Nucleus accumbens (tissue), 56 donors: ENCODE data around the gene SCP2.
"Not testable (repeated sequence)": the region's sequence is repeated elsewhere in the genome, so short reads cannot be mapped to it uniquely, and the experiment has no call there.

Source experiments
- DNase-seq, 56 donors: peaks; one replicate each; lab custom pipeline; 2025; lab: John Stamatoyannopoulos, UW

The SCP2 gene

DNA sequence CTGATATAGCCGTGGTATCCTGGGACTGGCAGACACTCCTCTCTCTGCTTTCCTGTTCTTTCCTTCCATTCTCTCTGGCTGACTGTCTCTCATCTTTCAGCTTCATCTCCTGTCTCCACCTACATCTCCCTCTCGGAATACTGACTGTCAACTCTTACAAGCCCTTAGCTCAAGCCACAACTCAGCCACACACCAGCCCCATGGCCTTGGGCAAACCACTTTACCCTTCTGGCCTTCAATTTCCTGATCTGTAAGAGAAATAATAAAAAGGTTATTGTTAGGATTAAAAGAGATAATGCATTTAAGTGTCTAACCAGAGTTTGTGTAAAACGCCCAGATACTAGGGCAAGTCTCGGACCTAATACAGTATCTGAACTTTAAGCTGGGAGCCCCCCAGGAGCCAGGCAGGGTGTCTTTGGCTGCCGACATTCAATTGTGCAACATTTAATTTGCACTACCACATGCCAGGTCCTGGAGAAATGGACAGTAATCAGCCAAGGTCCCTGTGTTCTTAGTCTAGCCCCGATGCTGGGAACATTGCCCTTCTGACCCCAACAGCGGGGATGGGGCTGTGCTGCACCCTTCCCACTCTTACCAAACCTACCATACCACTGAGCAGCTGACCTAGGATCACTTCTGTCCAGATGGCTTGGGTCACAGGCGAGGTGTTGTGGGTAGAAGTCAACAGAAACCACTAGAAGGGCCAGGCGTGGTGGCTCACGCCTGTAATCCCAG, 10.7 kb upstream of the SCP2 start:
- no peak for DNase-seq

GRCh38 chr1:52917156-52917555, 9.9 kb upstream of the SCP2 start:
- no peak for DNase-seq

- DNase-seq: no peak
Measured at GRCh38 chr1:52917581-52917980, 9.5 kb upstream of the SCP2 start.

- DNase-seq: no peak
Measured at GRCh38 chr1:52918201-52918600, 8.9 kb upstream of the SCP2 start.

GRCh38 chr1:52919051-52919722, 7.9 kb upstream of the SCP2 start:
- DNase-seq: no peak

- DNase-seq: no peak
Measured at GRCh38 chr1:52919723-52920483, 7.2 kb upstream of the SCP2 start.

DNA sequence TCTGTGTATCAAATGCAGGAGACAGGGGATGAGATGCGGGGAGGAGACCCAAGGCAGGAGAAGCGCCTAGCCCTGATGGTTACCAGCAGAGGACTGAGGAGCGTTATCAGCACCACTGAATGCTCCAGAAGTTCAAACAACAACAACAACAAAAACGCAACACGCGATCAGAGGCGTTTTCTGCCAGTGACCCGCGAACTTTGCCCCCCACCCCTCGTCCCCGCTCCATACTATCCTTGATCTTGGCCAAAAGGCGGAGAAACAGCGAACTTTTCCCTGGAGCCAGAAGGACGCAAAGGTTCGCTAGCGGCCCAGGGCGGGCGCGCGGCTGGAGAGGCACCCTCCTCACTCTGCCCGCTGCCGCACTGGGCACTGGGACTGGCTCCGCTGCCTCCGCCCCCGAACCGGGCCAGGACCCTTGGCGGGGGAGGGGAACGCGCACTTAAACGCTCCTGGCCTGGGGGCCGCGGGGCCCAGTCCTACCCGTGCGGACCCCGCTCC, 6.2 kb upstream of the SCP2 start:
- DNase-seq: peak in 11 of 56 donors; percentile 4 to 43 (median 14)

DNA sequence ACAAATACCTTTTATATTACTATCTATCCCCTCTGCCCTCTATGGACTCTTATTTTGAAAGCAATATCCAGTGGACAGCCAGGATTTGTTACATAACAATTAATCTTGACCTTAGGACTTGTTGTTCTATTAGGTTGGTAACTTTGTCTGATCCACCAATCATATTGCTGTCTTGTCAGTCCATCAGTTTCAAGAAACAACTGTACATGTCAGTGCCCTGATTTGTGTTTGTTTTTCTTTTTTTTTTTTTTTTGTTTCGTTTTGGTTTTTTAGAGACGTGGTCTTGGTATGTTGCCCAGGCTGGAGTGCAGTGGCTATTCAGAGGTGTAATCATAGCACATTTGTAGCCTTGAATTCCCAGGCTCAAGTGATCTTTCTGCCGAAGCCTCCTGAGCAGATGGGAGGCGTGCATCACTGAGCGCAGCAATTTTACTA, 1.5 kb upstream of the SCP2 start:
- DNase-seq: peak in 2 of 56 donors; percentile 3 to 8

DNA sequence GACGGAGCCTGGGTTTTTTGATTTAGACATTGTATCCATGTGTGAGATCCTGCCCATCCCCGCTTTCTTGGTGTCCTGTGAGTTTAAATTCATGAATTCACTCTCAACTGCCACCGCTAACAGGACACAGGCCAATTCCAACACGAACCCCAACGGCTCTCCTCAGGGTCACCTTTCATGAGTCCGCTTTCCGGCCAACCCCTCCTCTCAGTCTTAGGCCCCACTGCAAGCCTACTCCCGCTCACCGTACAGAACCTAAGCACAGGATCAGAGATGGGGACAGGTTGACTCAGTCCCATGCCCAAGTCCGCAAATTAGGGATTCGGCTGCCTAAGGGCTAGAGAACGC, 238 bp upstream of the SCP2 start:
- no peak for DNase-seq

DNA sequence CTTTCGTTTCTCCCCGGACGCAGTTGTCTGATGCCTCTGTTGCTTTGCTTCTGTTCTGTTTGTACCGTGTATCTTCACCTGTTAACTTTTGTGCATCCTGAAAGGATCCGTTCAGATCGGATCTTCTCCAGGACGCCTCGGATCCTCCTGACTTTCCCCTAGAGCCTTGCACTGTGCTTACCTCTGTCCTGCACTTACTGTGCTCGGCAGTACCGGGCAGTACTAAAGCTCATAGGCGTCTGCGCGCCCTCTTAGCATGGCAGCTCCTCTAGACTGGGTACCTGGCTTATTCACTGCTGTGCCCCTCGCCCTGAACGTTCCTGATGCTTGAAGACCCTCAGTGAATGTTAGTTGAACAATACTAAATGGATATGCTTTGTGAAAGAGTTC, 934 bp downstream of the SCP2 start:
- DNase-seq: peak in 5 of 56 donors; percentile 9 to 56 (median 39)

DNA sequence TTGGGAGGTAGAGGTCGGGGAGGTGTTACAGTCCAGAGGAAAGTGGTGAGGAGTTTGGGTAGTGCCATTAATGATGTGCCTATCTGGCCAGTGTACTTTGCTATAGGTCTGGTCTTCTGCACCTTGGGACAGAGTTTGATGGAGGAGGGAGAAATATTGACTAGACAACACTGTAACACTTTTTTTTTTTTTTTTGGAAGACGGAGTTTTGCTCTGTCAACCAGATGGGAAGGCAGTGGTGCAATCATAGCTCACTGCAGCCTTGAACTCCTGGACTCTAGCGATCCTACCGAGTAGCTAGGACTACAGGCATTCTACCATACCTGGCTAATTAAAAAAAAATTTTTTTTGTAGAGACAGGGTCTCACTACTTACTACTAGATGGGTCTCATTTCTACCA, 1.9 kb downstream of the SCP2 start:
- DNase-seq: no peak

GRCh38 chr1:52937433-52938182, 10.5 kb downstream of the SCP2 start:
- no peak for DNase-seq

GRCh38 chr1:52938183-52938451, 11.0 kb downstream of the SCP2 start:
- no peak for DNase-seq

GRCh38 chr1:52943876-52944416, 16.9 kb downstream of the SCP2 start:
- DNase-seq: no peak

GRCh38 chr1:52944566-52944965, 17.5 kb downstream of the SCP2 start:
- no peak for DNase-seq

GRCh38 chr1:52947490-52947889, 20.4 kb downstream of the SCP2 start:
- no peak for DNase-seq

GRCh38 chr1:52949602-52950001, 22.5 kb downstream of the SCP2 start:
- not testable (repeated sequence) for DNase-seq

DNA sequence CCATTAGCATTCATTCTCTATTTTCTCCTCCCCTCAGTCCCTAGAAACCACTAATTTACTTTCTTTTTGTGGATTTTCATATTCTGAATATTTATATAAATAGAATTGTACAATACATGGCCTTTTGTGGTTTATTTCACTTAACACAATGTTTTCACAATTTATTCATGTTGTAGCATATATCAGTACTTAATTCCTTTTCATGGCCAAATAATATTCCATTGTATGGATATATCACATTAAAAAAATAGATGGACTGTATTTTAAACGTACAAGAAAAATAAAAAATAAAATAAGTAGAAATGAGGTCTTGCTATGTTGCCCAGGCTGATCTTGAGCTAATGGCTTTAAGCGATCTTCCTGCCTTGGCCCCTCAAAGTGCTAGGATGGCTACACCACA, 25.0 kb downstream of the SCP2 start:
- DNase-seq: no peak

DNA sequence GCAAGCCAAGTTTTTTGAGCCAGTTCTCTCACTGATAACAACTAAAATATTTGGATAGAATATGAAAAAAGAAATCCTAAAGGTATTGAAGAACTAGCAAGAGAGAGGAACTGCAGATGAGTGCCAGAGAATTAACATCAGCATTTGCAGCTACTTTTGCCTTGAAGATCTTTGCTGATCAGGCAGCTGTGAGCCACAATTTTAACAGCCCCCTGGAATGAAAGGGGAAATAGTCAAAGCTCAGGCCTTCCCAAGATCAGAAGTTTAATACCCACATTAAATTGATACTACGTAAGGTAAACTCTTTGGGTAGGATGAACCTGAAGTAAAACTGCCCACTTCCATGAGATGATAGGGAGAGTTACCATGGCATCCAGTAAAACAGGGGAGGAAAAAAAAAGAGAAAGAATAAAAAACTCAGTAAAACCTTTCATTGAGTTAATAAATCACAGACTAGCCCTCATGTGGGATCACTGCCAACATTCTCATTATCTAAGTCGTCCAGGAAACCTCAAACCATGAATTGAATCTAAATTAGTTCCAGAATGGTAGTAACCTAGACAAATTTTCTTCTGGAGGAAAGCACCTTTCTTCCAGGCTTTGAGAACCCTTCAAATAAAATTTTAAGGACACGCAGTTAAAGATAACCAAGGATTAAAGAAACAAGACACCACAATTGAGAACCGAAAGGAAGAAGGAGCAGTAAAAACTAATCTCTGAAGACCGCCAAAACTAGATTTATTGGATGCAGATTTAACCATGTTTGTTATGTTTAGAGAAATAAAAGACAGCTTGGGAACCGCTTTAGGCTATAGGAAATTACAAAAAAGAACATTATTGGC, 28.3 kb downstream of the SCP2 start:
- peak in 1 of 56 donors; percentile 4 for DNase-seq

GRCh38 chr1:52963101-52963500, 36.0 kb downstream of the SCP2 start:
- DNase-seq: no peak
